GM21528 (cell line): ENCODE data around the gene SYNM.

ENCODE experiments used
- ATAC-seq: cut with Tn5 transposase; IDR thresholded peaks from one replicate; pipeline ENCODE4 v1.9.1; 2021; ENCODE audit warnings: mild to moderate bottlenecking, moderate library complexity; ENCODE audit not compliant: unreplicated experiment, low FRiP score

Gene SYNM

DNA sequence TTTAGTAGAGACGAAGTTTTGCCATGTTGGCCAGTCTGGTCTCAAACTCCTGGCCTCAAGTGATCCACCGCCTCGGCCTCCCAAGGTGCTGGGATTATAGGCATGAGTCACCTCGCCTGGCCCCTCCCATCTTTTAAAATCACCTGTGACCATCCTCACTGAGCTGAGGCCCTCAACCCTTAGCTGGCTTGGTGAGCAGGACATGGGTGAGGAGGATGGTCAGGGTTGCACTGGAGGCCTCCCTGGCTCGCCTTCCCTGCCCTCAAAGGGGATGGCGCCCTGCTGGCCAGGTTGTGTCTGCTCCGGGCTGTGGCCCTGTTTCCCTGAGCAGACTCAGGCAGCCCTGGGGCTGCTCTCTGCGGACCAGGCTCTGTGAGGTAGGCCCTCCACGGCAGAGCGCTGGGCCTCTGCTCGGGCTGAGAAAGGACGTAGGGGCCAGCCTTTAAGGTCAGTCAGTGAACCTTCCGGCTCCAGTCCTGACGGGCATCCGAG lies 33.7 kb downstream of the SYNM start:
- no peak for ATAC-seq

DNA sequence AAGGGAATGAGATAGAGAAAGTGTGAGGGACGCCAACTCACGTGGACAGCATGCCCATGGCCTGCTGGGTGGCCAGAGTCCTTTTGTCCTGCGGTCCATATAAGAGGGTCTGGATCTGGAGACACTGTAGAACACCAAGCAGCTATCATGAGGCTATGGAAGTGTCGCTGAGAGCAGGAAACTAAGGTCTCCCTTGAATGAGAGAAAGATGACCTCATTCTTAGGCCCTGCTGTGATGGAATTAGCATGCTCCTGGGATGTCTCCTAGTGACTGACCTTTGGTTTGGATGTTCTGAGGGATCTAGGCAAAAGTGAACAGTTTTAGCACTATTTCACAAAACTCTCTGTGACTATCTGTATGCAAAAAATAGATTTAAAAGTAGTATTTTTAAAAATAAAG lies 34.4 kb downstream of the SYNM start:
- ATAC-seq = no peak

DNA sequence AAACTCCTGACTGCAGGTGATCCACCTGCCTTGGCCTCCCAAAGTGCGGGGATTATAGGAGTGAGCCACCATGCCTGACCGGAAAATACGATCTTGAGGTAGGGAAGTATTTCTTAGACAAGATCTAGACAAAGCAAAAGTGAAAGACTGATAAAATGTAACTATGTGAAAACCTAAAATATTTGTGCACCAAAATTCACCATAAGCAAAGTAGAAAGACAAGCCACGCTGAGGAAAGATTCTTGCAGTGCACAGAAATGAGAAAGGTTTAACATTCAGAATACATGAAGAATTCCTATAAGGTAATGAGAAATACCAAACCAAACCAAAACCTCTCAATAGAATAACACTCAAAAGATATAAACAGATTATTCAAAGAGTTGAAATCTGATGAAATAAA lies 35.7 kb downstream of the SYNM start:
- no peak for ATAC-seq

DNA sequence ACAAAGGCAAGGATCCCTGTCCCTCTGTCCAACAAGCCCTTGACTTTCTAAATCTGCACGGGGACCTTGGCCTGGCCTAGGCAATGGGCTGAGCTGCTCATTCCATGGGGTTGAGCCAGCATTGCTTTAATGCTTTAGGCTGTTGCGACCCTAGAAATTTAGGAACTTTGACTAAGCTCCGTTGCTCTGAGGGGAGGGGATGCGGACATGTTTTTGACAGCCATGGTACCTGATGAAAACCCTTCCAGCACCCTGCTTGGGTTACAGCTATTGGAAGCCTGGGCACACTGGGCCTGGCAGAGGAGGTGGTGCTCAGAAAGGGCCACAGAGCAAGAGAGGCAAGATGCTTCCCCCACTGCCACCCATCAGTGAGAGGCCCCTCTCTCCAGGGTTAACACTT lies 37.1 kb downstream of the SYNM start:
- no peak for ATAC-seq

DNA sequence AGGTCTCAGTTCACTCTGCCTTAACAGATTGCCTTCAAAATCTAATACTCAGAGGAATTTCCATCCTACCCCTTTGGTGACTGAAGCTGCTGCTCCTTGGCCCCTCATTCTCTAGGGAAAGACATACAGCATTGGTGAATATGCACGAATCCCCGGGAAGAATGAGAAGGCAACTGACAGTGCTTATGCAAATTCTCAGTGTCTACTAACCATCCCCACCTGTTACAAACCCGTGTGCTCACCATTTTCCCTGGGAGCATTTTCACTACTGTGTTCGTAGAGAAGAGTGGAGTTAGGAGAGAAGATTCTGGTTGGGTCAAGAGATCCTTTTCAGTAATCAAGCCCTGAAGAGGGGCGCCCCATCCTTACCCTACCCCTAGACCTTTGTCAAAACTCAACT lies 37.7 kb downstream of the SYNM start:
- no peak for ATAC-seq

DNA sequence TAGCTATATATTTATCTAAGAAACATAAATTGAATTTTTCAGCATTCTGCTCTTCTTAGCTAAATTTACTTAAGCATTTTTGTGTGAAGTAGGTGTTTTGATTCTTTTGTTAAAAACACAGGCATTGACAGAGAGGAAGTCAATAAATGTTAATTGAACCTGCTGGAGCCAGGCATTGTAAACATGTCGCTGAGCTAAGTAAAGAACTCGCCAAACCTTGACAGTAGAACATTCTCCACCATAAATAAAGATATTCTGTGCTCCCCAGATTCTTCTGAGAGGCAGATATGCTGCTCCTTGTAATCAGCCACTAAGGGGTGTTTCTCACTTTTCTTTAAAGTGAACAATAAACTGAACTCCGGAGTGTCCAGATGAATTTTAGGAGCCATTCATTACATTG lies 38.4 kb downstream of the SYNM start:
- no peak for ATAC-seq

DNA sequence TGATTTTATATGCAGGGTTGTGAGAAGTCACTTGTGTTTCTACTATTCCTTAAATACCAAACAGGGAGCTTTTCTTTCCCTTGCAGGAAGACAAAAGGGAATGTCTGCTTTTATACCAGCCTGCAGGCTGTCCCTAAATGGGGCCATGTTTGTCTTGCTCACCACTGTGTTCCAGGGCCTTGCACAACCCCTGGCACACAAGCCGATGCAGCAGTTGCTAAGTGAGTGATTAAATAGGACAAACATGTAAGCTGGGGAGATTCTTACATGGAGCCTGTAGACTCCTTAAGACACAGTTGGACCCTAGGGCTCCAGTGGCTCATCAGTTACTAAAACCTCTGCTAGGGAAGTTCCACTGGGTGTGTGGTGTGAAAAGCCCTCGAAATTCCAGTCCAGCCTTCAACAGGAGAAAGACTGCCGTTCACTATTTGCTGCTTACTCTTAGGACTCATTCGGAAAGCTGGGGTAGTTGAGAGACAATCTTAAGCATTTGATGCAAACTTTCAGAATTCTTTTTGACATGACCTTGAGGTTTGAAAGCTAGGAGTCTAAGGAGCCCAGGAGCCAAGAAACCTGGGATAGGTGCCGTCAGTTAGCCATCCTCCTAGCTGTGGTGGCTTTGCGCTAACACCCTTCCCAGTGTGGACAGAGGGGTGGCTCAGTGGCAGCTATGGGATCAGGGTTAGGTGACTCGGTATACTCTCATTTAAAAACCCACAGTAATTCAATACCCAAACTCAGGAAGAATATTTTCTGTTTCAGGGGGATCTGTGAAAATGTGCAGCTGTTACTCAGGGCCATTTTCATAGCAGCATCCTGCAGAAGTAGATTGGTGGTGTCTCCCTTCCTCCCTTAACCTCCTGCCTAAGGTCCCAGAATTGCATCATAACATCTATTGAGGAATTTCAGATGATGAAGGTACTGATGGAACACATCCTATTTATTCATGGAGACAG lies 39.1 kb downstream of the SYNM start:
- ATAC-seq = no peak

DNA sequence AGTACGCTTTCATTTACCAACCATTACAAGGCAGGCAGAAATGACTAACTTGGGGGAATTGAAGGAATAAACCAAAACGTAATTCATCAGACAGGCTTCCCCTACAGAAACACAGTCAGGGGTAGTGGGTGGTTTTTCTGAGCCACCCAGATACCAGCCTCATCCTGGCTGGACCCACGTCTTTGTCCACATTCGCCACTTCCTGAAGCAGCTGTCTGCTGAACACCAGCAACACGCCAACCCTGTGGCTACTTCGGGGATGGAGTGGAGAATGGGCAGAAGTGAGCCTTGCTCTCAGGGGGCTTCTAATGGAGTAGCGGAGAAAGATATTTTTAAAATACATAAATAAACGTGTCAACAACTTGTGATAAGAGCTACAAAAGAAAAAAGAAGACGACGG lies 40.1 kb downstream of the SYNM start:
- ATAC-seq = no peak

DNA sequence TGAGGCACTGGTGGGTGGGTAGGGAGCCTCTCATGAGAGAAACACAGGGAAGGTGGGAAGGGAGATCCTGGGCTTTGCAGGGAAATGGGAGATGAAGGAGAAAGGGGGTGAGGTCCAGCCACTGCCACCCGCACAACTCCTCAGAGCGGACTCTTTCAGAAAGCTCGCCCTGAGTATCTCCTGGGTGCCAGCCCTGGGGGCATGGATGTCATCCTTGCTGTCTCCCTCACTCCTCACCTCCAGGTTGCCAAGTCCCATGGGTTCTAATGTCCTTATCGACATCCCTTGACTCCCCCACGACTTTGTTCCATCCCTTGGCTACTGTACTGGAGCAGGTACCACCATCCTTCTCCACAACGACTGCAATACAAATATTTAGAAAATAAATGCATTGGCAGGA lies 40.9 kb downstream of the SYNM start:
- no peak for ATAC-seq

DNA sequence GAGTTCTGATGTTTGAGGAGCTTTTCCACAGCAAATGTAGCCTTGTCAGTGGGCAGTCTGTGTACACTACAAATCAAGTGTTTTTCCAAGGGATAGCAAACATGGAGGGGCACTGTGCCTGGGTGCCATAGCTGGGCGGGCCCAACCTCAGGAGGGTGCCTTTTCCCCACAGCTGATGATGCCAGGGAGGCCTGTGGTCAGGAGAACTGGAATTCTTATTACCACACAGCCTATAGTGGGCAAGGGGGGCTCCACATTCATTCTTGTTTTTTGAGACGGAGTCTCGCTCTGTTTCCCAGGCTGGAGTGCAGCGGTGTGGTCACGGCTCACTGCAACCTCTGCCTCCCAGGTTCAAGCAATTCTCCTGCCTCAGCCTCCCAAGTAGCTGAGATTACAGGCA lies 41.8 kb downstream of the SYNM start:
- ATAC-seq = no peak

DNA sequence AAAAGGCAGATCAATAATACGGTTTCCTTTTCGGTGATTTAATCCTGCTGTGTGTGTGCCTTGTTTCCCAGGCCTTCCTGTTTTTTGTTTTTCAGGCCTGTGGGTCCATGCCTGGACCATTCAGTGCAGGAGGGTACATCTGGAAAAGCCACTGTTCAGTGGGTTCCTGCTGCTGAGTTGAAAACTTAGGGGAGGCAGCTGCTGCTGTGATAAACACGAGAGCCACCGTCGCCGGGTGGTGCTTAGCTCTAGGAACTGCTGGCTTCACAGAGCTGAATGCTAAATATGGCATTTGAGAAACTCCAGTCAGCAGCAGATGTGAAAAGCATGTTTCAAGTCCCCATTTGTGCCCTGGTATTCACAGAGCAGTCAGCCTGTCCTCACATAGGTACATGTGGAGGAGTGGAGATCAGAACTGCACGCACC lies 44.0 kb downstream of the SYNM start:
- ATAC-seq = no peak

DNA sequence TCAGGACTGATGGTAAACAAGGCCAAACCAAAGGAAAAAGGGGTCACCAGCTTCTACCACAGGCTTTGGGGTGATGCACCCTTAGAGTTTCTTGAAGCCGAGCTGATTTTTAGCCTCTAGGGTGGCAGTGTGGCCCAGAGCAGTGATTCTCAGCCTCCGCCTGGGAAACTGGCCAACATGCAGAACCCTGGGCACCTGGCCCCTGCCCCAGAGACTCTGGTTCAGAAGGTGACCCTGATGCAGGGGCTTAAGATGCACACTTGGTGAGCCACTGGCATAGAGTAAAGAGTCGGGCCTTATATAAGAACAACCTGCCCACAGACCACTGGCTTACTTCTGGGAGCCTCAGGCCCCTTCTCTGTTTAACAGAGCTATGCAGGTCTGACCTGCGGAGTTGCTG lies 44.5 kb downstream of the SYNM start:
- no peak for ATAC-seq

DNA sequence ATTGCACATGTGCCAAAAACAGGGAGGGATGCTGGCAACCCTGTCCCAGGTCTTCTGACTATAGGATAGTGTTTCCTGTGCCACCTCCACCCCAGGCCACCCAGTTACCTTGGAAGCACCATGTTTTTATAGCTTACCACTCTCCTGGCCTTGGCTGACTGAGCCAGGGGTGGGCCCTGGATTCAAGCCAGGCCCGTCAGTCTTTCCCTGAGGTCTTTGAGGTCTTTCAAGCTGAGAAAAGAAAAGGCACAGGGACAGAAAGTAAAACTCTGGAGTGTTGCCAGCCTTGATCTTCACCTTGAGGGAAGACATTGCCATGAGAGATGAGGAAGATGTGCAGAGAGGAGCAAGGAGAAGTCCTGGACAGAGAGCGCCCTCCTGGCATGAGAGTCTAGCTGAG lies 46.3 kb downstream of the SYNM start:
- ATAC-seq = no peak

DNA sequence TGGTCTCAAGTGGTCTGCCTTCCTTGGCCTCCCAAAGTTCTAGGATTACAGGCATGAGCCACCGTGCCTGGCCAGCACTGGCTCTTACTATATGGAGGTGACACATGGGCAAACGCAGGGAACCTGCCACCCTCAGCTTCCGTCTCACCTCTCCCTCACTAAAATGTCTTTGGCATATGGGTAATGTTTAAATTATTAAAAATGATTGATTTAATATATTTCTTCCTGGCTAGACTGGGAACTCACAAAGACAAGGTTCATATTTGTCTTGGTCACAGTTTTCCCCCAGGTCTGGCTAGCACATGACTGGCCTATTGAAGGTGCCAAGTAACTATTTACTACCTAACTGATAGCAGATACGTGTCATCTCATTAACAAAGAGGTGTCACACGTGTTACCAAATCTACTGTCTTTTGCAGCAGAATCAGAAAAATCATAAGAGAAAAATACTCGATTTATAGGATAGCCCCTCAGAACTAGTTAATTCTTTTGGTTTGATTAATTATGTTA lies 48.2 kb downstream of the SYNM start:
- no peak for ATAC-seq

DNA sequence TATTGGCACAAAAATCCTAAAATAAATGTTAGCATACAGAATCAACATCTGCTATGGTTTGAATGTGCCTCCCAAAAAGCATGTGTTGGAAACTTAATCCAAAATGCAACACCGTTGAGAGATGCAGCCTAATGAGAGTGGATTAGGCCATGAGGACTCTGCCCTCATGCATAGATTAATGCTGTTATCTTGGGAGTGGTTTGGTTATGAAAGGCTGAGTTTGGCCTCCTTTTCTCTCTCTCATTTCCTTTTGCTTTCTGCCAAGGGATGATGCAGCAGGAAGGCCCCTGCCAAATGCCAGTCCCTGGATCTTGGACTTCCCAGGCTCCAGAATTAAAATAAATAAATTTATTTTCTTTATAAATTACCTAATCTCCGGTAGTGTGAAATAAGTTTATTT lies 49.4 kb downstream of the SYNM start:
- no peak for ATAC-seq

DNA sequence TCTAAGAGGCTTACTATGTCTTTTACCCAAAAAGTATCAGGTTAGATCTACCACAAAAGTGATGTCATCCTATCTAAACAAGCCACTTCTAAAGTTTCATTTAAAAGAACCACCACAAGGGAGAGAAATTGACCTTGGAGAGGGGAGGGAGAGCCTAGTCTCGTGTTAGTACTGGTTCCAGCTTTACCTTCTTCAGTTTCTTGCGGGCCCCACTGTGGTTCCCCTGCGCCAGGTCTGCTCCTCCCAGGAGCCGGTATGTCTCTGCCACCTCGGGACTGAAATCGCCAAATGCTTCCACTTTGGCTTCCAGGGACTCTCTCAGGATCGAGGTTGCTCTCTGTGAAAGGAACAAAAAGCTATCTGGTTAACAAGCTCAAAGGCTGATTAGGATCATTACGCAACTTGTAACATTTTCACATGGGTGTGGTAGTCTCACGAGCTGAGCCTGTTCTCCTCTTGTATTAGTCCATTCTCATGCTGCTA lies 51.1 kb downstream of the SYNM start:
- ATAC-seq = no peak

DNA sequence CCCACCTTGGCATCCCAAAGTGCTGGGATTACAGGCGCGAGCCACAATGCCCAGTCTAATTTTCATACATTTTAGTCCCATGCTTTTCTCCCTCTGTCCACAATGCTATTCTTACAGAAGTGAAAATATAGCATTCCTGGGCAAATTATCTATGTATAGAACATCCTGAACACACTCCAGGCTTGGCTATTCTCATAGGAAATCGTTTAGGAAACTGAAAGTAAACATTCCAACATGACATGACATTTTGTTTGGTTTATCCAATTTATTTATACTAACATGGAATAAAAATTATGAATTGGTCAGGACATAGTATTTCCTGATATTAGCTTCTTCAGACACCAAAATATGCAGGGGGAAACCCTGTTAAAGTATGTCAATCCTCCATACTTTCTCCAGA lies 52.6 kb downstream of the SYNM start:
- ATAC-seq = no peak

DNA sequence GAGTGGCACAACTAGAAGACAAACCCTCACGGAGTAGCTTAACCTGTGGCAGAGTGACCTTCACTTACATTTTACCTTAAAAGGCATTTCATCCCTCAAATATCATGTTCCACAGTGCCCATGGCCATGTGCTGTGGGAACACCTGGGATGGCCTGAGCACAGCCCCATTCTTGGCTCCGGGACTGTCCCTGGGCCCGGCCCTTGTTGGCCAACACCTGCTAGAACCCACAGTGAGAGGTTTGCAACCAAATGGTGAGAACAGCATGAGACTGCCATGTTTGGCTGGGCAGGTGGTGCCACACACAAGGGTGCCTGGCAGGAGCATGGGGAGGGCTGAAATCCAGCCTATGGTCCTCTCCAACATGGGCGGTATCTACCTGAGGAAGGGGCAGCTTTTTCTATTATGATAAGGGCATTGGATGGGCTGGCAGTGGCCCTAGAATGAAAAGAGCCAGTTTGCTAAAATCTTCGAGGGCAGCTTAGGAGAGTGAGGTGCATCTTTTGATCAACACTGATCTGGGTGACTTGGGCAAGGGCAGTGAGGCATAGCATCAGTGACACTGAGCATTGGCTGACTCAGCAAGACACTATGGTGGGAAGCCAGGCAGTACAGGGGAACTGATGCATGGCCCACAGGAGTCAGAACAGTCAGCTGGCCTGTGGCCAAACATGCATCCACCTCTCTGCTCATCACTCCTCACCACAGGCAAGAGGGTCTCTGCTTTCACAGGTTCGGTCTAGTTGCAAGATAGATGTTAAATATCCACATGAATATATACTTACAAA lies 53.9 kb downstream of the SYNM start:
- no peak for ATAC-seq

DNA sequence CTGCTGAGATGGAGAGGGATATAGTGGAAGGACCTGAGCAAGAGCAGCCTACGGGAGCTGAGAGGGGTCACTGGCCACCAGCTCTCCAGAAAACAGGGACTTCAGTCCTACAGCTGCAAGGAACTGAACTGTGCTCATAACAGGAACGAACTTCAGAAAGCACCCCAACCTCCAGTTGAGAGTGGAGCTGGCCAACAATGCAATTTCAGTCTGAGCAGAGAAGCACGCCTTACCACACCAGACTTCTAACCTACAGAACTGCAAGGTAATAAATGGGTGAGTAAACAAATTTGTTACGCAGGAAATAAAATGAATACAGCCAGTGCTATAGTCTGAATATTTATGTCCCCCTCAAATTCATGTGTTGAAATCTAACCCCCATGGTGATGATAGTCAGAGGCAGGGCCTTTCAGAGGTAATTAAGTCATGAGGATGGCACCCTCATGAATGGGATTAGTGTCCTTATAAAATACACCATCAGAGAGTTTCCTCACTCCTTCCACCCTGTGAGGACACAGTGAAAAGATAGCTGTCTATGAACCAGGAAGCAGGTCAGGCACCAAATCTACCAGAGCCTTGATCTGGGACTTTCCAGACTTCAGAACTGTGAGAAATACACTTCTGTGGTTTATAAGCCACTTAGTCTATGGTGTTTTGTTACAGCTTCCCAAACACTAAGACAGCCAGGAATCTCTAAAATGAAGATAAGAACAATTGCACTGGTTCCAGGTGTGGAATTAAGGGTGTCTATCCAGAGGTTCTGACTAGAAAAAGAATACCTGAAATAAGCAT lies 58.6 kb downstream of the SYNM start:
- ATAC-seq = no peak

DNA sequence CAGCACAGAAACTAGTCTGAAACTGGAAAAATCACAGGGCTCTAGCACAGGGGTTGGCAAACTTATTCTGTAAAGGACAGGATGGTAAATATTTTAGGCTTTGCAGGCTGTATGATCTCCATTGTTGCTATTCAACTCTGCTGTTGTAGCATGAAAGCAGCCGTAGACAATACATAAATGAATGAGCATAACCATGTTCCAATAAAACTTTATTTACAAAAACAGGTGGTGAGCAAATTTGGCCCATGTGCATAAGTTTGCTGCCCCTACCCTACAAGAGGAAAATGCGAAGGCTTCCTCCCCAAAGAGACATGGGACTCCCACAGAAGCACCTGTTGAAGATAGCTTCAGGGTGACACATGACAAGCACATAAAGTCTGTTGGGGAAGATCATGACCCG lies 59.2 kb downstream of the SYNM start:
- no peak for ATAC-seq
